ENCODE measurements around the gene PHACTR1.

DNA sequence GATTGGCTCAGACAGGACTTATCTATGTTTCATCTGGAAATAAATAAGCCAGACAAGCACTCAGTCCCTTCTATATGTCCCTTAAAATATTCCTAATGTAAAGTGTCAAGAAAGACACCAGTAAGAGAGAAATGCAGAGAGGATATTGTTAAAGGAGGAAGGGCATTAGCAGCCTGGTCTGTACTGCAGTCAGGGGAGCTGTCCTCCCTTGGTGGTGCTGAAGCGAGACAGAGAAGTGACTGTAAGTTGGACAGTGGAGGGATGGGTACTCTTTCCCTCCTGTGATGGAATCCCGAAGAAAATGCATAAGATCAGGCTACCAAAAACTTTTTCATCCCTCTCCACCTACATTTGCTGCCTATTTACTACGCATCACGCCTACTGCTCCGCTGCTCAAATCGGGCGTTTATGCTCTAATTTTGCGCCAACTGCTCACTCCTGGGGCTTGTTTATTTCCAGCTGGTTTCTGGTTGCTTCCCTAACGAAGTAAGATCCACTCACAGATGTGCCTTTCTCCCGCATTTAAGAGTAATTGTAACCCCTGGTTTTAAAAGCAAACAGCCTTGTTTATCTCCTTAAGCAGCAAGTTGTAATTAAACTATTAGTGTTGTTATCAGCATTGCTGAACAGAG lies 35.2 kb downstream of the PHACTR1 start:
- TF ChIP-seq, protein P1, sequence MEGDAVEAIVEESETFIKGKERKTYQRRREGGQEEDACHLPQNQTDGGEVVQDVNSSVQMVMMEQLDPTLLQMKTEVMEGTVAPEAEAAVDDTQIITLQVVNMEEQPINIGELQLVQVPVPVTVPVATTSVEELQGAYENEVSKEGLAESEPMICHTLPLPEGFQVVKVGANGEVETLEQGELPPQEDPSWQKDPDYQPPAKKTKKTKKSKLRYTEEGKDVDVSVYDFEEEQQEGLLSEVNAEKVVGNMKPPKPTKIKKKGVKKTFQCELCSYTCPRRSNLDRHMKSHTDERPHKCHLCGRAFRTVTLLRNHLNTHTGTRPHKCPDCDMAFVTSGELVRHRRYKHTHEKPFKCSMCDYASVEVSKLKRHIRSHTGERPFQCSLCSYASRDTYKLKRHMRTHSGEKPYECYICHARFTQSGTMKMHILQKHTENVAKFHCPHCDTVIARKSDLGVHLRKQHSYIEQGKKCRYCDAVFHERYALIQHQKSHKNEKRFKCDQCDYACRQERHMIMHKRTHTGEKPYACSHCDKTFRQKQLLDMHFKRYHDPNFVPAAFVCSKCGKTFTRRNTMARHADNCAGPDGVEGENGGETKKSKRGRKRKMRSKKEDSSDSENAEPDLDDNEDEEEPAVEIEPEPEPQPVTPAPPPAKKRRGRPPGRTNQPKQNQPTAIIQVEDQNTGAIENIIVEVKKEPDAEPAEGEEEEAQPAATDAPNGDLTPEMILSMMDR (IDR thresholded peaks at IDR 0.05), result no peak
- no peak for TF ChIP-seq POLR2A (IDR thresholded peaks at IDR 0.05)

All from lower leg skin (tissue), 3 donors.